Keratinocyte (primary cell): ENCODE data around the gene MEP1B. TPM values are rescaled to one million over a fixed set of nuclear protein-coding genes. Genes with fewer than 3 reads are reported as not detected.

ENCODE experiments used
- DNase-seq: peaks from one replicate; pipeline ENCODE4 v3.0.0-alpha.2; 2011; ENCODE audit warnings: low read depth, missing footprints, low spot score
- FAIRE-seq: peaks from 2 replicates; lab custom pipeline; 2011; peaks lifted over from hg19 to GRCh38; lab: Jason Lieb, UNC
- H2AFZ ChIP-seq: 2 replicates; pipeline ENCODE4 v1.6.0; 2012; ENCODE audit warnings: low read length, control low read depth, inconsistent platforms; ENCODE audit not compliant: control insufficient read depth
- H3K27ac ChIP-seq: 2 replicates; pipeline ENCODE4 v1.5.1; 2011; ENCODE audit warnings: low read length; ENCODE audit not compliant: control insufficient read depth, insufficient read depth
- H3K27me3 ChIP-seq: 3 replicates; pipeline ENCODE4 v1.6.0; 2011; ENCODE audit warnings: low read length; ENCODE audit not compliant: control insufficient read depth, insufficient read depth; ENCODE audit errors: extremely low read depth
- H3K36me3 ChIP-seq, 2 experiments: 2 replicates in 1 of 2; 3 replicates in 1 of 2; pipeline ENCODE4 v1.5.1; 2011; ENCODE audit warnings: low read length in 2 of 2, mild to moderate bottlenecking in 1 of 2; ENCODE audit not compliant: control insufficient read depth in 2 of 2, insufficient read depth in 2 of 2; ENCODE audit errors: extremely low read depth in 1 of 2
- H3K4me1 ChIP-seq: 3 replicates; pipeline ENCODE4 v1.5.1; 2011; ENCODE audit warnings: low read length; ENCODE audit not compliant: control insufficient read depth, insufficient read depth; ENCODE audit errors: extremely low read depth
- H3K4me2 ChIP-seq: 3 replicates; pipeline ENCODE4 v1.6.0; 2011; ENCODE audit warnings: low read depth, low read length; ENCODE audit not compliant: control insufficient read depth, insufficient read depth; ENCODE audit errors: extremely low read depth
- H3K4me3 ChIP-seq, 3 experiments: fragments of 200-600 bp in 1 of 3; sonication (generic) in 1 of 3; 2 replicates in 2 of 3; 3 replicates in 1 of 3; pipeline ENCODE4 v1.5.1; 2011 to 2016; ENCODE audit warnings: low read length in 3 of 3, mild to moderate bottlenecking in 3 of 3, control low read depth in 2 of 3, inconsistent platforms in 1 of 3, low read depth in 1 of 3, mixed read lengths in 1 of 3, mixed run types in 1 of 3, moderate library complexity in 1 of 3; ENCODE audit not compliant: control insufficient read depth in 2 of 3, insufficient read depth in 2 of 3; ENCODE audit errors: extremely low read depth in 1 of 3
- H3K79me2 ChIP-seq: 2 replicates; pipeline ENCODE4 v1.6.0; 2012; ENCODE audit warnings: low read length; ENCODE audit not compliant: control insufficient read depth, insufficient read depth
- H3K9ac ChIP-seq: 3 replicates; pipeline ENCODE4 v1.6.0; 2011; ENCODE audit warnings: low read length; ENCODE audit not compliant: control insufficient read depth, insufficient read depth; ENCODE audit errors: extremely low read depth
- H3K9me1 ChIP-seq: 3 replicates; pipeline ENCODE4 v1.6.0; 2011; ENCODE audit warnings: low read length; ENCODE audit not compliant: control insufficient read depth, insufficient read depth; ENCODE audit errors: extremely low read depth
- H3K9me3 ChIP-seq: 2 replicates; pipeline ENCODE4 v1.5.1; 2012; ENCODE audit warnings: low read depth, low read length; ENCODE audit not compliant: control insufficient read depth
- H4K20me1 ChIP-seq: 3 replicates; pipeline ENCODE4 v1.6.0; 2011; ENCODE audit warnings: low read length; ENCODE audit not compliant: control insufficient read depth, insufficient read depth; ENCODE audit errors: extremely low read depth
- CTCF ChIP-seq, 3 experiments: IDR thresholded peaks in 1 of 3; conservative IDR thresholded peaks in 1 of 3; optimal IDR thresholded peaks in 1 of 3; 2 replicates in 2 of 3; 3 replicates in 1 of 3; pipeline versions ENCODE3 to v1.5.1; 2011; ENCODE audit warnings: low read length in 3 of 3, mild to moderate bottlenecking in 3 of 3, moderate library complexity in 2 of 3, control low read depth in 1 of 3, inconsistent platforms in 1 of 3; ENCODE audit not compliant: insufficient read depth in 2 of 3; ENCODE audit errors: extremely low read depth in 1 of 3
- EZH2 ChIP-seq: IDR thresholded peaks from one replicate; pipeline ENCODE4 v1.6.1; 2012; ENCODE audit warnings: inconsistent platforms, mild to moderate bottlenecking, low read length, moderate library complexity
- dilution Hi-C: fragments of 300-500 bp; cut with MboI; formaldehyde crosslinking; loops from one replicate; pipeline ENCODE4 v1.7.0; 2020; ENCODE audit warnings: low sequenced_read_pairs; ENCODE audit not compliant: extremely low pct_ligation_motif_present
- polyA plus RNA-seq, 5 experiments: library from polyadenylated mRNA; depleted of rRNA in 3 of 5; stranded (reverse) in 3 of 5; stranded (forward) in 1 of 5; unstranded in 1 of 5; fragments of >200 nt; gene quantifications; 1 replicate in 1 of 5; 2 replicates in 3 of 5; 3 replicates in 1 of 5; pipeline versions ENCODE4 v1.2.1 to v1.2.3, GENCODE V29; 2011 to 2012; ENCODE audit warnings: missing spikeins in 2 of 5, low read depth in 1 of 5, low replicate concordance in 1 of 5

The MEP1B gene
- polyA plus RNA-seq, 1 donor (not counting 4 experiments of a cell fraction or from before 2014, with no cell fraction given), result 0.03 TPM

- no peak overlapping the region for H3K27ac ChIP-seq
- H3K4me1 ChIP-seq, result no peaks in the 10 kb centered on the region
- H3K9me3 ChIP-seq, result no peaks in the 10 kb centered on the region
- dilution Hi-C loops, result no loop called here
- no peak overlapping the region for H3K4me3 ChIP-seq
- H3K79me2 ChIP-seq, result no peaks in the 10 kb centered on the region
- FAIRE-seq (no peak), DNase-seq (no peak)
- H3K27me3 ChIP-seq, result no peaks in the 10 kb centered on the region
- H4K20me1 ChIP-seq, result no peaks in the 10 kb centered on the region
- H3K36me3 ChIP-seq, result no peaks in the 10 kb centered on the region
- H3K9ac ChIP-seq, result no peak overlapping the region
- no peaks in the 10 kb centered on the region for H3K9me1 ChIP-seq
- TF ChIP-seq EZH2 (no peak), CTCF (optimal IDR thresholded peaks at IDR 0.05 in 1 of 3, IDR thresholded peaks at IDR 0.05 in 1 of 3, conservative IDR thresholded peaks at IDR 0.05 in 1 of 3; ENCODE audit: extremely low read depth in 1 of 3, insufficient read depth in 2 of 3, low read length in 3 of 3) (no peak)
- H3K4me2 ChIP-seq, result no peak overlapping the region
- H2AFZ ChIP-seq, result no peak overlapping the region
These were observed 12.3 kb downstream of the MEP1B start for GRCh38 chr18:32201948-32202672.

- FAIRE-seq (no peak), DNase-seq (no peak)
- no peaks in the 10 kb centered on the region for H3K9me1 ChIP-seq
- no peaks in the 10 kb centered on the region for H3K36me3 ChIP-seq
- H3K79me2 ChIP-seq, result no peaks in the 10 kb centered on the region
- H3K4me3 ChIP-seq, result no peak overlapping the region
- no peak overlapping the region for H3K27ac ChIP-seq
- no peaks in the 10 kb centered on the region for H3K27me3 ChIP-seq
- no peaks in the 10 kb centered on the region for H3K4me1 ChIP-seq
- no peak overlapping the region for H2AFZ ChIP-seq
- H4K20me1 ChIP-seq, result no peaks in the 10 kb centered on the region
- dilution Hi-C loops, result no loop called here
- no peak for TF ChIP-seq CTCF (optimal IDR thresholded peaks at IDR 0.05 in 1 of 3, IDR thresholded peaks at IDR 0.05 in 1 of 3, conservative IDR thresholded peaks at IDR 0.05 in 1 of 3; ENCODE audit: extremely low read depth in 1 of 3, insufficient read depth in 2 of 3, low read length in 3 of 3)
- no peak for TF ChIP-seq EZH2
- no peak overlapping the region for H3K4me2 ChIP-seq
- H3K9me3 ChIP-seq, result no peaks in the 10 kb centered on the region
- no peak overlapping the region for H3K9ac ChIP-seq
These were observed 18.2 kb downstream of the MEP1B start for GRCh38 chr18:32208023-32208422.
